DOHH2 (cell line): ENCODE measurements around the gene CXCL9.
"Not testable (repeated sequence)": the region's sequence is repeated elsewhere in the genome, so short reads cannot be mapped to it uniquely, and the experiment has no call there.

Experiments
- H3F3A ChIP-seq: fragments of 200-600 bp; sonication (generic), shearing (Covaris generic); 2 replicates; pipeline ENCODE4 v1.6.0; 2016; ENCODE audit warnings: antibody characterized with exemption, mild to moderate bottlenecking; ENCODE audit not compliant: control insufficient read depth, insufficient read depth
- H3K27ac ChIP-seq: fragments of 200-600 bp; sonication (generic); 2 replicates; pipeline ENCODE4 v1.5.1; 2014; ENCODE audit warnings: low read depth, mild to moderate bottlenecking, low read length, moderate library complexity
- H3K27me3 ChIP-seq: fragments of 200-600 bp; sonication (generic); 2 replicates; pipeline ENCODE4 v1.6.1; 2014; ENCODE audit warnings: mild to moderate bottlenecking, low read length, mixed read lengths; ENCODE audit not compliant: control insufficient read depth
- H3K36me3 ChIP-seq: fragments of 200-600 bp; sonication (generic); 2 replicates; pipeline ENCODE4 v1.6.1; 2014; ENCODE audit warnings: mild to moderate bottlenecking, low read length, moderate library complexity, mixed read lengths; ENCODE audit not compliant: control insufficient read depth
- H3K4me1 ChIP-seq: fragments of 200-600 bp; sonication (generic); 2 replicates; pipeline ENCODE4 v1.6.1; 2014; ENCODE audit warnings: mild to moderate bottlenecking, low read length, mixed read lengths; ENCODE audit not compliant: control insufficient read depth
- H3K4me2 ChIP-seq: fragments of 200-600 bp; sonication (generic); 2 replicates; pipeline ENCODE4 v1.6.0; 2014; ENCODE audit warnings: mild to moderate bottlenecking, low read length, moderate library complexity
- H3K4me3 ChIP-seq: fragments of 200-600 bp; sonication (generic); 2 replicates; pipeline ENCODE4 v1.5.1; 2014; ENCODE audit warnings: mild to moderate bottlenecking, low read length, mixed read lengths
- H3K79me2 ChIP-seq: fragments of 200-600 bp; sonication (generic); 2 replicates; pipeline ENCODE4 v1.6.1; 2014; ENCODE audit warnings: mild to moderate bottlenecking, low read length, mixed read lengths; ENCODE audit not compliant: control insufficient read depth
- H3K9me2 ChIP-seq: fragments of 200-600 bp; sonication (generic); replicated peaks from 2 replicates; pipeline ENCODE4 v1.6.1; 2014; ENCODE audit warnings: mild to moderate bottlenecking, low read length, mixed read lengths; ENCODE audit not compliant: control insufficient read depth
- H3K9me3 ChIP-seq: fragments of 200-600 bp; sonication (generic); 2 replicates; pipeline ENCODE4 v1.6.1; 2014; ENCODE audit warnings: antibody characterized with exemption, low read length, mixed read lengths; ENCODE audit not compliant: control insufficient read depth, insufficient read depth
- H4K20me1 ChIP-seq: fragments of 200-600 bp; sonication (generic); 2 replicates; pipeline ENCODE4 v1.6.0; 2014; ENCODE audit warnings: low read depth, mild to moderate bottlenecking, antibody characterized with exemption, low read length, moderate library complexity; ENCODE audit not compliant: control insufficient read depth, insufficient read depth
- EZH2phosphoT487 ChIP-seq: fragments of 200-600 bp; sonication (generic); IDR thresholded peaks from 2 replicates; pipeline ENCODE4 v1.6.1; 2017; ENCODE audit warnings: borderline replicate concordance, mild to moderate bottlenecking, antibody characterized with exemption, low read length, moderate library complexity, mixed read lengths
- TF ChIP-seq, protein P1 (sequence below): fragments of 200-600 bp; sonication (generic); IDR thresholded peaks from one replicate; pipeline ENCODE4 v1.5.1; 2014; ENCODE audit warnings: antibody characterized with exemption, mild to moderate bottlenecking, low read depth, low read length; ENCODE audit not compliant: poor library complexity, severe bottlenecking

CXCL9 gene

DNA sequence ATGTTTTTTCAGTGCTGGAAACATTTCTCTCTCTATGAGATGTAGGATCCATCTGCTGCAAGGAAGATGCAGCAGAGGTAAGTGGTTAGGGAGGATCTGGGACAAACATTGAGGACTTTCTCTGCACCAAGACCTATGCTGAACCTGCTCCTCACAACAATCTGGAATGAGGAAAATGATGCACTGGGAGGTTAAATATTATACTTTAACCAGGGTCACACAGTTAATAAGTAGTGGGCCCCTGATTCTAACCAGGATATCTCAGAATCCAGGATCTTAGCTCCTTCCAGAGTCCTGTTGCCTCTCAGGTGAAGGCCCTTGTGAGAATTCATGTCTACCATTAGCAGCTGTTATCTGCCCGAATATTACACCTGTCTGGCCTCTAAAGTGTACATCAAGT lies 7.0 kb downstream of the CXCL9 start:
- H3K79me2 ChIP-seq: no peaks in the 10 kb centered on the region
- no peaks in the 10 kb centered on the region for H3K4me1 ChIP-seq
- H3F3A ChIP-seq: no peaks in the 10 kb centered on the region
- H3K4me3 ChIP-seq: no peak overlapping the region
- H3K27me3 ChIP-seq: peaks cover 18% of the 10 kb centered on the region
- no peaks in the 10 kb centered on the region for H3K9me3 ChIP-seq
- no peaks in the 10 kb centered on the region for H3K9me2 ChIP-seq
- H3K36me3 ChIP-seq: no peaks in the 10 kb centered on the region
- no peak overlapping the region for H3K27ac ChIP-seq
- no peaks in the 10 kb centered on the region for H4K20me1 ChIP-seq
- TF ChIP-seq, protein P1, sequence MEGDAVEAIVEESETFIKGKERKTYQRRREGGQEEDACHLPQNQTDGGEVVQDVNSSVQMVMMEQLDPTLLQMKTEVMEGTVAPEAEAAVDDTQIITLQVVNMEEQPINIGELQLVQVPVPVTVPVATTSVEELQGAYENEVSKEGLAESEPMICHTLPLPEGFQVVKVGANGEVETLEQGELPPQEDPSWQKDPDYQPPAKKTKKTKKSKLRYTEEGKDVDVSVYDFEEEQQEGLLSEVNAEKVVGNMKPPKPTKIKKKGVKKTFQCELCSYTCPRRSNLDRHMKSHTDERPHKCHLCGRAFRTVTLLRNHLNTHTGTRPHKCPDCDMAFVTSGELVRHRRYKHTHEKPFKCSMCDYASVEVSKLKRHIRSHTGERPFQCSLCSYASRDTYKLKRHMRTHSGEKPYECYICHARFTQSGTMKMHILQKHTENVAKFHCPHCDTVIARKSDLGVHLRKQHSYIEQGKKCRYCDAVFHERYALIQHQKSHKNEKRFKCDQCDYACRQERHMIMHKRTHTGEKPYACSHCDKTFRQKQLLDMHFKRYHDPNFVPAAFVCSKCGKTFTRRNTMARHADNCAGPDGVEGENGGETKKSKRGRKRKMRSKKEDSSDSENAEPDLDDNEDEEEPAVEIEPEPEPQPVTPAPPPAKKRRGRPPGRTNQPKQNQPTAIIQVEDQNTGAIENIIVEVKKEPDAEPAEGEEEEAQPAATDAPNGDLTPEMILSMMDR: no peak
- no peak for TF ChIP-seq EZH2phosphoT487
- H3K4me2 ChIP-seq: no peak overlapping the region

DNA sequence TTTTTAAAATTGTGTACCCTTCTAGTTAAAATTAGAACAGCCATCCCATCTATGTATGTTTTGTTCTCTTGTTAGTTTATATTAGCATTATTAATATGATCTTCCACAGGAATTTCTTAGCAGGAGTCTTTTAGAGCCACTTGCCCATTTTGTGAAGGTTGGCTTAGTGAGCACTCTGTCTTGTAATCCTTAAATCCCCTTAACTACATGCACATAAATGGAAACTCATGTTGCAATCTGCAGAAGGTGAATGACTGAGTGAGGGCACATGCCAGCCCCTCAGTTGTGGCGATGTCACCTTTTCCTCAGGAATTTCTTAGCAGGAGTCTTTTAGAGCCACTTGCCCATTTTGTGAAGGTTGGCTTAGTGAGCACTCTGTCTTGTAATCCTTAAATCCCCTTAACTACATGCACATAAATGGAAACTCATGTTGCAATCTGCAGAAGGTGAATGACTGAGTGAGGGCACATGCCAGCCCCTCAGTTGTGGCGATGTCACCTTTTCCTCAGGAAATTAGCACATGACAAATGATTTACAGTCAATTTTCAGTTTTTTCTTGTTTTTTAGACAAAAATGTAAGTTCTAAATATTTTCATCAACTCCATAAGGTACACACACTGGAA lies 8.7 kb downstream of the CXCL9 start:
- H3K27ac ChIP-seq, H3K36me3 ChIP-seq, H3F3A ChIP-seq, H3K4me3 ChIP-seq, H3K4me1 ChIP-seq, H3K9me3 ChIP-seq, H3K79me2 ChIP-seq, H3K9me2 ChIP-seq, H4K20me1 ChIP-seq, H3K4me2 ChIP-seq: not testable (repeated sequence)
- peaks cover 15% of the 10 kb centered on the region for H3K27me3 ChIP-seq

GRCh38 chr4:75997946-75998345 lies 9.4 kb downstream of the CXCL9 start:
- Histone ChIP-seq H3K9me2 (no peaks in the 10 kb centered on the region), H3K27ac (no peak overlapping the region), H3K9me3 (no peaks in the 10 kb centered on the region), H3K27me3 (peaks cover 12% of the 10 kb centered on the region), H3F3A (no peaks in the 10 kb centered on the region), H3K4me3 (no peak overlapping the region), H3K36me3 (no peaks in the 10 kb centered on the region), H4K20me1 (no peaks in the 10 kb centered on the region), H3K4me1 (no peaks in the 10 kb centered on the region), H3K79me2 (no peaks in the 10 kb centered on the region), H3K4me2 (no peak overlapping the region)
- TF ChIP-seq, protein P1: no peak
- TF ChIP-seq EZH2phosphoT487: no peak

- TF ChIP-seq, protein P1: no peak
- no peak for TF ChIP-seq EZH2phosphoT487
- no peaks in the 10 kb centered on the region for H3K79me2 ChIP-seq
These were observed 10.2 kb downstream of the CXCL9 start for GRCh38 chr4:75997081-75997480.

More at GRCh38 chr4:75997081-75997480, 10.2 kb downstream of the CXCL9 start:
- peaks cover 6% of the 10 kb centered on the region for H3K27me3 ChIP-seq
- no peaks in the 10 kb centered on the region for H3F3A ChIP-seq
- no peaks in the 10 kb centered on the region for H3K9me2 ChIP-seq
- no peaks in the 10 kb centered on the region for H3K4me1 ChIP-seq
- H3K4me3 ChIP-seq: no peak overlapping the region
- H3K27ac ChIP-seq: no peak overlapping the region
- no peaks in the 10 kb centered on the region for H3K36me3 ChIP-seq
- H3K9me3 ChIP-seq: no peaks in the 10 kb centered on the region
- no peaks in the 10 kb centered on the region for H4K20me1 ChIP-seq
- no peak overlapping the region for H3K4me2 ChIP-seq
